Liver (tissue), 9 donors: ENCODE results near the gene PLXNA2. TPM values are rescaled to one million over a fixed set of nuclear protein-coding genes. Genes with fewer than 3 reads are reported as not detected.

Source experiments
- DNase-seq: peaks from one replicate; pipeline ENCODE4 v3.0.0-alpha.2; 2017; ENCODE audit warnings: low spot score
- H3K27ac ChIP-seq, 2 donors: one replicate each; pipeline ENCODE4 v1.7.0; 2013; ENCODE audit warnings: inconsistent platforms in 2 of 2, low read length in 2 of 2, control low read depth in 1 of 2, low read depth in 1 of 2, mild to moderate bottlenecking in 1 of 2
- H3K27me3 ChIP-seq, 4 donors: one replicate each; pipeline versions ENCODE4 v1.6.1 to v1.7.0; 2013; ENCODE audit warnings: low read length in 3 of 4, inconsistent platforms in 1 of 4, mild to moderate bottlenecking in 1 of 4, moderate library complexity in 1 of 4; ENCODE audit not compliant: control insufficient read depth in 4 of 4, insufficient read depth in 4 of 4
- H3K36me3 ChIP-seq, 4 donors: one replicate each; pipeline versions ENCODE4 v1.6.1 to v1.7.0; 2013; ENCODE audit warnings: low read length in 3 of 4, mild to moderate bottlenecking in 3 of 4, low read depth in 1 of 4, moderate library complexity in 1 of 4; ENCODE audit not compliant: control insufficient read depth in 4 of 4, insufficient read depth in 3 of 4
- H3K4me1 ChIP-seq, 4 donors: one replicate each; pipeline versions ENCODE4 v1.6.1 to v1.7.0; 2013; ENCODE audit warnings: low read length in 3 of 4, mild to moderate bottlenecking in 3 of 4, moderate library complexity in 1 of 4; ENCODE audit not compliant: control insufficient read depth in 4 of 4, insufficient read depth in 4 of 4
- H3K4me3 ChIP-seq, 3 donors: one replicate each; pipeline versions ENCODE4 v1.6.1 to v1.7.0; 2013; ENCODE audit warnings: low read length in 3 of 3, control low read depth in 1 of 3, low read depth in 1 of 3, mild to moderate bottlenecking in 1 of 3
- H3K9ac ChIP-seq, 2 donors: one replicate each; pipeline ENCODE4 v1.7.0; 2013; ENCODE audit warnings: low read length in 2 of 2, mild to moderate bottlenecking in 2 of 2, moderate library complexity in 2 of 2, control low read depth in 1 of 2, low read depth in 1 of 2
- H3K9me3 ChIP-seq, 4 donors: one replicate each; pipeline versions ENCODE4 v1.6.1 to v1.7.0; 2013; ENCODE audit warnings: low read length in 3 of 4; ENCODE audit not compliant: control insufficient read depth in 4 of 4
- EGR1 ChIP-seq, 2 donors: IDR thresholded peaks; 2 replicates each; pipeline ENCODE4 v1.6.1; 2016 to 2018; ENCODE audit warnings: antibody characterized with exemption in 2 of 2, low read depth in 2 of 2
- FOXA1 ChIP-seq: IDR thresholded peaks from 2 replicates; pipeline ENCODE4 v1.6.1; 2016; ENCODE audit warnings: antibody characterized with exemption
- FOXA2 ChIP-seq: IDR thresholded peaks from 2 replicates; pipeline ENCODE4 v1.6.1; 2016; ENCODE audit warnings: antibody characterized with exemption
- GABPA ChIP-seq, 2 donors: IDR thresholded peaks in 1 of 2; conservative IDR thresholded peaks in 1 of 2; 2 replicates each; pipeline ENCODE4 v1.6.1; 2016; ENCODE audit warnings: antibody characterized with exemption in 2 of 2, mild to moderate bottlenecking in 1 of 2, moderate library complexity in 1 of 2
- HNF4G ChIP-seq: IDR thresholded peaks from 2 replicates; pipeline ENCODE4 v1.6.1; 2016; ENCODE audit warnings: antibody characterized with exemption
- NR2F2 ChIP-seq: IDR thresholded peaks from 2 replicates; pipeline ENCODE4 v1.6.1; 2016; ENCODE audit warnings: antibody characterized with exemption
- RAD21 ChIP-seq, 2 donors: IDR thresholded peaks; 2 replicates each; pipeline ENCODE4 v1.6.1; 2016; ENCODE audit warnings: antibody characterized with exemption in 2 of 2, mild to moderate bottlenecking in 2 of 2
- RXRA ChIP-seq, 2 donors: IDR thresholded peaks; 2 replicates each; pipeline ENCODE4 v1.6.1; 2017 to 2018; ENCODE audit warnings: antibody characterized with exemption in 2 of 2, mild to moderate bottlenecking in 1 of 2
- SP1 ChIP-seq: IDR thresholded peaks from 2 replicates; pipeline ENCODE4 v1.6.1; 2018; ENCODE audit warnings: antibody characterized with exemption, mild to moderate bottlenecking
- TAF1 ChIP-seq: conservative IDR thresholded peaks from 2 replicates; pipeline ENCODE4 v1.6.1; 2016; ENCODE audit warnings: antibody characterized with exemption, mild to moderate bottlenecking
- YY1 ChIP-seq: IDR thresholded peaks from 2 replicates; pipeline ENCODE4 v1.6.1; 2016; ENCODE audit warnings: antibody characterized with exemption, mild to moderate bottlenecking
- WGBS: extraction: QIAGEN DNeasy Blood & Tissue Kit; methylation state at CpG from one replicate; pipeline ENCODE4 v1.1.7; 2013; 5-methylcytosine and 5-hydroxymethylcytosine counted together
- polyA plus RNA-seq, 2 donors: library from polyadenylated mRNA; stranded (reverse) in 1 of 2; unstranded in 1 of 2; fragments of 200-250 nt in 1 of 2; fragments of >200 nt in 1 of 2; fragmentation: Nextera tagmentation in 1 of 2; extraction: Ambion mirVana in 1 of 2; gene quantifications; one replicate each; pipeline versions ENCODE4 v1.2.1 to v1.2.3, GENCODE V29; 2013 to 2015
- total RNA-seq, 2 donors: library from RNA; depleted of rRNA; stranded (reverse); fragments of >200 nt; gene quantifications; one replicate each; pipeline ENCODE4 v1.2.3, GENCODE V29; 2014
- TF ChIP-seq, protein P1 (sequence below): IDR thresholded peaks from 2 replicates; pipeline ENCODE4 v1.6.1; 2016; ENCODE audit warnings: antibody characterized with exemption, mild to moderate bottlenecking
- TF ChIP-seq, protein P2 (sequence below): fragments of 150-350 bp; IDR thresholded peaks from 2 replicates; pipeline ENCODE4 v1.5.1; 2017; ENCODE audit warnings: improper control_type of control experiment, low read depth, low read length; ENCODE audit not compliant: missing input control
- TF ChIP-seq, protein P3 (sequence below): IDR thresholded peaks from 2 replicates; pipeline ENCODE4 v1.6.1; 2016; ENCODE audit warnings: antibody characterized with exemption
- donor health status: healthy.
- donor health status: healthy.
- donor health status: healthy.
- donor health status: healthy.
- donor health status: healthy.

PLXNA2 gene
- total and polyA plus RNA-seq, 4 donors, result 1.8 to 9.2 (median 2.8) TPM

DNA sequence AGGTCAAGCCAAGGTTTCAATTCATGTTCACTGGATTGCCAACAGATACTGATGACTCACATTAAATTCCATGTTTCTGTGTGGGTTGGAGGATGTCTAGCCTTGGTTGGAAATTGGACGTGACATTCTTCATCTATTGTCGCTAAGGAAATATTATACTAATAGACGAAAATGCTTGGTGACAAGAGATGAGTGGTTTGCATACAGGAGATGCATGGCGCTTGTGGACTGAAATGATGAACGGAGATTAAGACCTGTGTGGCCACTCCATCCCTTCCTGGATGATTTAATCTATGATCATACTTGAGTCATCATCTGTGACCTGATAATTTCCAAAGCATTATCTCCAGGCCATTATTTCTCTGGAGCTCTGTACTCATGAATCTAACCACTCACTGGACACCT lies 236.2 kb downstream of the PLXNA2 start:
- no peak overlapping the region for H3K4me3 ChIP-seq
- H3K36me3 ChIP-seq, result no peaks in the 10 kb centered on the region
- H3K9ac ChIP-seq, result no peak overlapping the region
- peaks cover 0 to 3% (median 0%) of the 10 kb centered on the region in 4 donors for H3K9me3 ChIP-seq
- TF ChIP-seq, protein P1, sequence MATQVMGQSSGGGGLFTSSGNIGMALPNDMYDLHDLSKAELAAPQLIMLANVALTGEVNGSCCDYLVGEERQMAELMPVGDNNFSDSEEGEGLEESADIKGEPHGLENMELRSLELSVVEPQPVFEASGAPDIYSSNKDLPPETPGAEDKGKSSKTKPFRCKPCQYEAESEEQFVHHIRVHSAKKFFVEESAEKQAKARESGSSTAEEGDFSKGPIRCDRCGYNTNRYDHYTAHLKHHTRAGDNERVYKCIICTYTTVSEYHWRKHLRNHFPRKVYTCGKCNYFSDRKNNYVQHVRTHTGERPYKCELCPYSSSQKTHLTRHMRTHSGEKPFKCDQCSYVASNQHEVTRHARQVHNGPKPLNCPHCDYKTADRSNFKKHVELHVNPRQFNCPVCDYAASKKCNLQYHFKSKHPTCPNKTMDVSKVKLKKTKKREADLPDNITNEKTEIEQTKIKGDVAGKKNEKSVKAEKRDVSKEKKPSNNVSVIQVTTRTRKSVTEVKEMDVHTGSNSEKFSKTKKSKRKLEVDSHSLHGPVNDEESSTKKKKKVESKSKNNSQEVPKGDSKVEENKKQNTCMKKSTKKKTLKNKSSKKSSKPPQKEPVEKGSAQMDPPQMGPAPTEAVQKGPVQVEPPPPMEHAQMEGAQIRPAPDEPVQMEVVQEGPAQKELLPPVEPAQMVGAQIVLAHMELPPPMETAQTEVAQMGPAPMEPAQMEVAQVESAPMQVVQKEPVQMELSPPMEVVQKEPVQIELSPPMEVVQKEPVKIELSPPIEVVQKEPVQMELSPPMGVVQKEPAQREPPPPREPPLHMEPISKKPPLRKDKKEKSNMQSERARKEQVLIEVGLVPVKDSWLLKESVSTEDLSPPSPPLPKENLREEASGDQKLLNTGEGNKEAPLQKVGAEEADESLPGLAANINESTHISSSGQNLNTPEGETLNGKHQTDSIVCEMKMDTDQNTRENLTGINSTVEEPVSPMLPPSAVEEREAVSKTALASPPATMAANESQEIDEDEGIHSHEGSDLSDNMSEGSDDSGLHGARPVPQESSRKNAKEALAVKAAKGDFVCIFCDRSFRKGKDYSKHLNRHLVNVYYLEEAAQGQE, result no peak
- no peak for TF ChIP-seq NR2F2
- no peak for TF ChIP-seq FOXA2
- no peak for TF ChIP-seq YY1
- H3K27ac ChIP-seq, result no peak overlapping the region
- no peaks in the 10 kb centered on the region for H3K27me3 ChIP-seq
- no peaks in the 10 kb centered on the region for H3K4me1 ChIP-seq
- WGBS, result 89% methylated on average over 5 of the region's 5 CpGs
- no peak for DNase-seq

DNA sequence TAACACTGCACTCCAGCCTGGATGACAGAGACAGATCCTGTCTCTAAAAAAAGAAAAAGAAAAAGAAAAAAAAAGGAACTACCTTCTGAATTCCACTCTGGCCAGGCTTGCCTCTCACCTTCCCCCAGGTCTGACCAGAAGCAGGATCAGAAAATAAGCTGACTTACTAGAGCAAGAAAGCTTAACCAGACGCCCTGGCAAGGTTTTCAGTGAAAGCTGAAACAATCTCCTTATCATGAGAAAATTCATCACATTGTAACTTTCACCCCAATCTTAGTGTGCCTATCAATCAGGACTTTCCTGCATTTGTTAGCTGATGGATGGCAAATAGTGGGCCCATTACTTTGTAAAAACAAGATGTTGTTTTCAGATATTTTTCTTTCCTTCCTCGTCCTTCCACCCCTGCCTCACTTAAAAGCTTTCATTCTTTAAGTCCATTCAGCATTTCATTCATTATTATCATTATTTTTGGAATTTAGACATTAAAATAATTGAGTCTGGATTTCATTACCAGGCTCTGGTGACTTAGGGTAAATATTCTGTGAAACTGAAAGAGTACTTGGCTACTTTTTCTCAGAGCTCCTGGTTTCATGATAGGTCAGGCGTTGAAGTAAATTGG lies 236.8 kb downstream of the PLXNA2 start:
- Histone ChIP-seq H3K4me3 (no peak overlapping the region), H3K9ac (no peak overlapping the region), H3K27me3 (no peaks in the 10 kb centered on the region), H3K9me3 (peaks cover 0 to 3% (median 0%) of the 10 kb centered on the region in 4 donors), H3K36me3 (no peaks in the 10 kb centered on the region), H3K27ac (no peak overlapping the region), H3K4me1 (no peaks in the 10 kb centered on the region)
- no peak for DNase-seq
- TF ChIP-seq NR2F2 (no peak), RAD21 (IDR thresholded peaks at IDR 0.05) (no peak), YY1 (no peak), RXRA (IDR thresholded peaks at IDR 0.05) (no peak), TAF1 (no peak), FOXA1 (no peak), EGR1 (IDR thresholded peaks at IDR 0.05; ENCODE audit: low read depth in 2 of 2) (no peak), SP1 (no peak), HNF4G (no peak), GABPA (IDR thresholded peaks at IDR 0.05 in 1 of 2, conservative IDR thresholded peaks at IDR 0.05 in 1 of 2) (no peak)
- TF ChIP-seq, protein P2, sequence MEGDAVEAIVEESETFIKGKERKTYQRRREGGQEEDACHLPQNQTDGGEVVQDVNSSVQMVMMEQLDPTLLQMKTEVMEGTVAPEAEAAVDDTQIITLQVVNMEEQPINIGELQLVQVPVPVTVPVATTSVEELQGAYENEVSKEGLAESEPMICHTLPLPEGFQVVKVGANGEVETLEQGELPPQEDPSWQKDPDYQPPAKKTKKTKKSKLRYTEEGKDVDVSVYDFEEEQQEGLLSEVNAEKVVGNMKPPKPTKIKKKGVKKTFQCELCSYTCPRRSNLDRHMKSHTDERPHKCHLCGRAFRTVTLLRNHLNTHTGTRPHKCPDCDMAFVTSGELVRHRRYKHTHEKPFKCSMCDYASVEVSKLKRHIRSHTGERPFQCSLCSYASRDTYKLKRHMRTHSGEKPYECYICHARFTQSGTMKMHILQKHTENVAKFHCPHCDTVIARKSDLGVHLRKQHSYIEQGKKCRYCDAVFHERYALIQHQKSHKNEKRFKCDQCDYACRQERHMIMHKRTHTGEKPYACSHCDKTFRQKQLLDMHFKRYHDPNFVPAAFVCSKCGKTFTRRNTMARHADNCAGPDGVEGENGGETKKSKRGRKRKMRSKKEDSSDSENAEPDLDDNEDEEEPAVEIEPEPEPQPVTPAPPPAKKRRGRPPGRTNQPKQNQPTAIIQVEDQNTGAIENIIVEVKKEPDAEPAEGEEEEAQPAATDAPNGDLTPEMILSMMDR, result no peak
- TF ChIP-seq, protein P1, result no peak
- TF ChIP-seq, protein P3, sequence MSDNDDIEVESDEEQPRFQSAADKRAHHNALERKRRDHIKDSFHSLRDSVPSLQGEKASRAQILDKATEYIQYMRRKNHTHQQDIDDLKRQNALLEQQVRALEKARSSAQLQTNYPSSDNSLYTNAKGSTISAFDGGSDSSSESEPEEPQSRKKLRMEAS, result no peak
- WGBS, result 83% methylated on average over 3 of the region's 3 CpGs
